Activated CD8-positive, alpha-beta T cell treated with anti-CD3 and anti-CD28 coated beads for 36 hours (primary cell): Measurements from ENCODE around the gene ZCCHC8. TPM values are rescaled to one million over a fixed set of nuclear protein-coding genes. Genes with fewer than 3 reads are reported as not detected.

Source experiments
- ATAC-seq: fragments of 200-7000 bp; cut with Tn5 transposase; one replicate; pipeline ENCODE4 v1.10.0; 2021; ENCODE audit warnings: mild to moderate bottlenecking, moderate library complexity
- CTCF ChIA-PET: fragments of 350-600 bp; sonication (Branson Sonifier 250); formaldehyde crosslinking; loops from one replicate; lab custom pipeline; 2021; ENCODE audit warnings: antibody characterized with exemption; lab: Charles Lee
- POLR2A ChIA-PET: fragments of 350-600 bp; sonication (Branson Sonifier 250); formaldehyde crosslinking; loops from one replicate; lab custom pipeline; 2021; ENCODE audit warnings: antibody characterized with exemption; lab: Charles Lee
- DNase-seq: peaks from one replicate; pipeline ENCODE4 v3.0.0-alpha.2; 2020
- H3K27ac Mint-ChIP-seq: one replicate; pipeline ENCODE4 v1.8.0; 2021; ENCODE audit warnings: mild to moderate bottlenecking, mixed read lengths
- H3K27me3 Mint-ChIP-seq: one replicate; pipeline ENCODE4 v1.8.0; 2021; ENCODE audit warnings: mixed read lengths
- H3K36me3 Mint-ChIP-seq: one replicate; pipeline ENCODE4 v1.8.0; 2021; ENCODE audit warnings: low read depth, mixed read lengths
- H3K4me1 Mint-ChIP-seq: one replicate; pipeline ENCODE4 v1.8.0; 2021; ENCODE audit warnings: low read depth, mixed read lengths
- H3K4me3 Mint-ChIP-seq: one replicate; pipeline ENCODE4 v1.8.0; 2021; ENCODE audit warnings: mild to moderate bottlenecking, moderate library complexity, mixed read lengths
- H3K9me3 Mint-ChIP-seq: one replicate; pipeline ENCODE4 v1.8.0; 2021; ENCODE audit warnings: mixed read lengths
- CTCF ChIP-seq: fragments of 200-600 bp; IDR thresholded peaks from one replicate; pipeline ENCODE4 v1.8.0; 2022; ENCODE audit warnings: antibody characterized with exemption, mild to moderate bottlenecking
- intact Hi-C: fragments of 100-400 bp; cut with micrococcal nuclease; formaldehyde crosslinking; loops from one replicate; pipeline ENCODE4 v1.10.0; 2022
- total RNA-seq, 2 experiments: library from RNA; stranded (reverse); gene quantifications; one replicate each; pipeline ENCODE4 v1.2.3, GENCODE V29; 2021

Gene ZCCHC8
- 10 to 100 TPM; 28.0 to 28.5 TPM for total RNA-seq

GRCh38 chr12:122500685-122501488 is at the start of gene ZCCHC8:
ZCCHC8 (minus strand) TSS chr12:122500932; CDS start chr12:122500840, 92 bp downstream.
- CTCF ChIA-PET, result interaction anchor here (0.8 to 2.6 kb wide), 14 partner anchors 10 to 164 kb away, joined by 3 to 16 read pairs (median 4); no protein-coding TSS in a partner anchor
- Mint-ChIP-seq H3K27me3 (no peaks in the 10 kb centered on the region), H3K9me3 (no peaks in the 10 kb centered on the region), H3K27ac (peak within 1 kb of the TSS; percentile 97), H3K36me3 (peaks cover 51% of the 10 kb centered on the region), H3K4me1 (peaks cover 30% of the 10 kb centered on the region), H3K4me3 (peak within 1 kb of the TSS; percentile 99)
- peak; percentile 97 for ATAC-seq
- TF ChIP-seq CTCF, result no peak
- intact Hi-C loops, result no loop called here
- POLR2A ChIA-PET, result interaction anchor here (0.6 to 9.1 kb wide), 27 partner anchors 9 to 700 kb away, joined by 3 to 179 read pairs (median 4); partner anchors contain the start of genes CLIP1, DENR, KNTC1 and RSRC2
- DNase-seq, result peak; percentile 99

- intact Hi-C loops, result no loop called here
- no peak for DNase-seq
- Mint-ChIP-seq H3K27ac (no peak overlapping the region), H3K4me1 (no peaks in the 10 kb centered on the region), H3K27me3 (no peaks in the 10 kb centered on the region), H3K9me3 (no peaks in the 10 kb centered on the region), H3K36me3 (peaks cover 42% of the 10 kb centered on the region), H3K4me3 (no peak overlapping the region)
- ChIA-PET POLR2A (interaction anchor here (1.6 kb wide), 1 partner anchor 46 kb away, joined by 4 read pairs; no protein-coding TSS in a partner anchor), CTCF (interaction anchor here (0.6 to 2.0 kb wide), 2 partner anchors 10 to 12 kb away, joined by 3 to 6 read pairs; no protein-coding TSS in a partner anchor)
- no peak for TF ChIP-seq CTCF
- ATAC-seq, result no peak
Measured at GRCh38 chr12:122547330-122547729, 46.6 kb upstream of the ZCCHC8 start.

- no peak for ATAC-seq
- no peak for TF ChIP-seq CTCF
- ChIA-PET CTCF (interaction anchor here (2.0 kb wide), 1 partner anchor 9 kb away, joined by 6 read pairs; no protein-coding TSS in a partner anchor), POLR2A (no interaction called here)
- H3K27me3 Mint-ChIP-seq, result no peaks in the 10 kb centered on the region
- H3K9me3 Mint-ChIP-seq, result no peaks in the 10 kb centered on the region
- H3K4me1 Mint-ChIP-seq, result no peaks in the 10 kb centered on the region
- intact Hi-C loops, result no loop called here
- H3K27ac Mint-ChIP-seq, result no peak overlapping the region
- DNase-seq, result no peak
- peaks cover 38% of the 10 kb centered on the region for H3K36me3 Mint-ChIP-seq
- no peak overlapping the region for H3K4me3 Mint-ChIP-seq
Measured at GRCh38 chr12:122545855-122546254, 45.1 kb upstream of the ZCCHC8 start.

- DNase-seq (no peak), ATAC-seq (no peak)
- Mint-ChIP-seq H3K36me3 (peaks cover 28% of the 10 kb centered on the region), H3K27ac (no peak overlapping the region), H3K9me3 (no peaks in the 10 kb centered on the region), H3K4me3 (no peak overlapping the region), H3K27me3 (no peaks in the 10 kb centered on the region), H3K4me1 (no peaks in the 10 kb centered on the region)
- TF ChIP-seq CTCF, result no peak
- ChIA-PET CTCF (no interaction called here), POLR2A (no interaction called here)
- intact Hi-C loops, result no loop called here
Measured at GRCh38 chr12:122544537-122544936, 43.8 kb upstream of the ZCCHC8 start.

- intact Hi-C loops, result no loop called here
- H3K36me3 Mint-ChIP-seq, result peaks cover 42% of the 10 kb centered on the region
- ATAC-seq (no peak), DNase-seq (no peak)
- TF ChIP-seq CTCF, result no peak
- no peaks in the 10 kb centered on the region for H3K27me3 Mint-ChIP-seq
- ChIA-PET POLR2A (interaction anchor here (1.3 to 1.8 kb wide), 5 partner anchors 10 to 40 kb away, joined by 3 to 7 read pairs (median 3); partner anchors contain the start of genes KNTC1 and ZCCHC8), CTCF (interaction anchor here (1.1 to 1.6 kb wide), 3 partner anchors 10 to 139 kb away, joined by 3 to 5 read pairs (median 4); no protein-coding TSS in a partner anchor)
- no peak overlapping the region for H3K27ac Mint-ChIP-seq
- H3K9me3 Mint-ChIP-seq, result no peaks in the 10 kb centered on the region
- no peak overlapping the region for H3K4me3 Mint-ChIP-seq
- H3K4me1 Mint-ChIP-seq, result no peaks in the 10 kb centered on the region
Measured at GRCh38 chr12:122538496-122538895, 37.8 kb upstream of the ZCCHC8 start.
